ENCODE results near the gene LONP2. TPM values are rescaled to one million over a fixed set of nuclear protein-coding genes. Genes with fewer than 3 reads are reported as not detected.
A peak's percentile ranks its signal among the peaks of the same experiment; 100 is the strongest.

Gene LONP2, protein sequence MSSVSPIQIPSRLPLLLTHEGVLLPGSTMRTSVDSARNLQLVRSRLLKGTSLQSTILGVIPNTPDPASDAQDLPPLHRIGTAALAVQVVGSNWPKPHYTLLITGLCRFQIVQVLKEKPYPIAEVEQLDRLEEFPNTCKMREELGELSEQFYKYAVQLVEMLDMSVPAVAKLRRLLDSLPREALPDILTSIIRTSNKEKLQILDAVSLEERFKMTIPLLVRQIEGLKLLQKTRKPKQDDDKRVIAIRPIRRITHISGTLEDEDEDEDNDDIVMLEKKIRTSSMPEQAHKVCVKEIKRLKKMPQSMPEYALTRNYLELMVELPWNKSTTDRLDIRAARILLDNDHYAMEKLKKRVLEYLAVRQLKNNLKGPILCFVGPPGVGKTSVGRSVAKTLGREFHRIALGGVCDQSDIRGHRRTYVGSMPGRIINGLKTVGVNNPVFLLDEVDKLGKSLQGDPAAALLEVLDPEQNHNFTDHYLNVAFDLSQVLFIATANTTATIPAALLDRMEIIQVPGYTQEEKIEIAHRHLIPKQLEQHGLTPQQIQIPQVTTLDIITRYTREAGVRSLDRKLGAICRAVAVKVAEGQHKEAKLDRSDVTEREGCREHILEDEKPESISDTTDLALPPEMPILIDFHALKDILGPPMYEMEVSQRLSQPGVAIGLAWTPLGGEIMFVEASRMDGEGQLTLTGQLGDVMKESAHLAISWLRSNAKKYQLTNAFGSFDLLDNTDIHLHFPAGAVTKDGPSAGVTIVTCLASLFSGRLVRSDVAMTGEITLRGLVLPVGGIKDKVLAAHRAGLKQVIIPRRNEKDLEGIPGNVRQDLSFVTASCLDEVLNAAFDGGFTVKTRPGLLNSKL
- total RNA-seq, result 80.4 to 85.2 TPM (median 84.8 TPM) in 3 replicates

DNA sequence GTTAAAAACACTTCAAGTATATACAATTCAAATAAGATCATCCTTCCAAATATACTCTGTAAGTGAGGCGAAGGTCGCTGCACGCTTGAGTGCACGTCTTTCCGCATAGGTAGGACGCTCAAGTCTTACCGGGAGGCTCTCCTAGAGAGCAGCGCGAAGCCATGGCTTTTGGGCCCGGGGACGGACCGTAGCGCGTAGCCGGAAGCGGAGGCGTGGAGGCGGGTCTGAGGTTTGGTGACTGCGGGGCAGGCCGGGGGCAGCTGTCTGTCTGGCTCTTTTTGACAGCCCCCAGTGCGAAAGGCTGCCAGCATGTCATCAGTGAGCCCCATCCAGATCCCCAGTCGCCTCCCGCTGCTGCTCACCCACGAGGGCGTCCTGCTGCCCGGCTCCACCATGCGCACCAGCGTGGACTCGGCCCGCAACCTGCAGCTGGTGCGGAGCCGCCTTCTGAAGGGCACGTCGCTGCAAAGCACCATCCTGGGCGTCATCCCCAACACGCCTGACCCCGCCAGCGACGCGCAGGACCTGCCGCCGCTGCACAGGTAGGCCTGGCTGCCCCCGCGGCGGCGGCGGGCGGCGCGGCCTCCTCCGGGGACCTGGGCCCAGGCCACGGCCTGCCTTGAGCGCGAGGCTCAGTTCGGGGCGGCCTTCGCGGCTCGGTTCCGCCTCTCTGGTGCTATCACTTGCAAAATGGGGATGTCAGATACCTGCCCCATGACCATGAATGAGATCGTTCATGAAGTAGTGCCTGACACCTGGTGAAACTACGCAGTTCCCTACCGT, at the start of gene LONP2:
LONP2 (plus strand) TSS at position 221 of the 783 bp plus-strand sequence; CDS start at position 310, 89 bp downstream.
- Mint-ChIP-seq H3K4me1 (peaks cover 21% of the 10 kb centered on the region), H3K36me3 (no peaks in the 10 kb centered on the region), H3K27me3 (ENCODE audit: low read depth) (no peaks in the 10 kb centered on the region), H3K4me3 (peak within 1 kb of the TSS; percentile 89), H3K9me3 (peaks cover 12% of the 10 kb centered on the region), H3K27ac (peak within 1 kb of the TSS; percentile 92)
- peak; percentile 40 to 83 for DNase-seq (ENCODE audit: low spot score in 2 of 2, unreplicated experiment in 2 of 2)
- TF ChIP-seq CTCF (IDR thresholded peaks at IDR 0.05; ENCODE audit: unreplicated experiment), result no peak

DNA sequence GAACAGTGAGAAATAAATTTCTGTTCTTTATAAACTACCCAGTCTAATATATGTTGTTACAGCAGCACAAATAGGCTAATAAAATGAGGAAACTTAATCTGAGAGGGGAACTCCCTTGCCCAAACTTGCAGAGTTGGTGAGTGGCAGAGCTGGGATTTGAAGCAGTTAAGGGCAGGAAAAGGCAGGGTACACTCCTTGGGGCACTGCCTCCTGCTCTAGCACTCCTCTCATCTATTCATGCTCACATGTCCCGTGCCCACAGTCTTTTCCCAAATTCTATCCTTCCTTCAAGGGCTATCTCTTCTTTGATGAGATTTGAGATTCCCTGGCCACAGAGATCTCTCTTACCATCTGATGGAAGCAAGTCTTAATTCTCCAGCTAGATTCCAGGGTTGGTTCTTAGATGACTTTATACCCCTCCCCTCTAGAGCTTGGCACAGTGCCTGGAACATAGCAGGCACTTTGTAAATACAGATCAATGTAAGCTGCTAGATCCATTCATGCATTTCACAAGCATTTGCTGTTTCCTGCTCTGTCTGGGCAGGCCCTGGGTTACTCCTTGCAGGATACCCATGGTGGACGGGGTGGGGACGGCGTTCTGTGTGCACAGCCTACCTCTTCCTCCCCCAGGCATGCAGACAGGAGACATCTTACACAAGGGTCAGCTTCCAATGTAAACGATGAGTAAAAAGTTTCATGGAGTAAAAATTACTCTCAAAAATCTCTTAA, 49.1 kb upstream of the LONP2 start:
- no peaks in the 10 kb centered on the region for H3K36me3 Mint-ChIP-seq
- no peak overlapping the region for H3K27ac Mint-ChIP-seq
- no peak for DNase-seq (ENCODE audit: low spot score in 2 of 2, unreplicated experiment in 2 of 2)
- H3K27me3 Mint-ChIP-seq (ENCODE audit: low read depth), result peaks cover 4% of the 10 kb centered on the region
- TF ChIP-seq CTCF (IDR thresholded peaks at IDR 0.05; ENCODE audit: unreplicated experiment), result no peak
- H3K4me1 Mint-ChIP-seq, result peaks cover 6% of the 10 kb centered on the region
- H3K9me3 Mint-ChIP-seq, result peaks cover 9% of the 10 kb centered on the region
- H3K4me3 Mint-ChIP-seq, result no peak overlapping the region

DNA sequence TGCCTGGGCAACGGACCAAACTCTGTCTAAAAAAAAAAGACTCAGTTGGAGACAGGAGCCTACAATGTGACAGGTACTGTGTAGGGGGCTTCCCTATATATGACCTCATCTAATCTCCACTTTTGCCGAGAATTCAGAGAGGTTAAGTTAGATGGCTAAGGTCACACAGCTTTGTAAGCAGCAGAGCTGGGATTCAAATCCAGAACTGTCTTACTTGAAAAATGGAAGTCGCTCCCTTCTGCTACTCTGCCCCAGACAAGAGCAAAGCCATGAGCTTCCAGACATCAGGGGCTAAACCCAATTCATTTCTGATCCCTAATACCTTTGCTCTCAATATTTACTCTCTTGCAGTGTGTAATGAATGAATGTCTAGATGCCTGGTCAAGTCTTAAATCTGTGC, 46.8 kb upstream of the LONP2 start:
- H3K36me3 Mint-ChIP-seq, result no peaks in the 10 kb centered on the region
- no peaks in the 10 kb centered on the region for H3K27me3 Mint-ChIP-seq (ENCODE audit: low read depth)
- peaks cover 9% of the 10 kb centered on the region for H3K9me3 Mint-ChIP-seq

GRCh38 chr16:48201515-48202201, 42.4 kb upstream of the LONP2 start:
- peaks cover 9% of the 10 kb centered on the region for H3K9me3 Mint-ChIP-seq
- no peak for TF ChIP-seq CTCF (IDR thresholded peaks at IDR 0.05; ENCODE audit: unreplicated experiment)
- H3K4me1 Mint-ChIP-seq, result no peaks in the 10 kb centered on the region
- no peak overlapping the region for H3K27ac Mint-ChIP-seq
- peaks cover 4% of the 10 kb centered on the region for H3K27me3 Mint-ChIP-seq (ENCODE audit: low read depth)
- no peaks in the 10 kb centered on the region for H3K36me3 Mint-ChIP-seq
- no peak for DNase-seq (ENCODE audit: low spot score in 2 of 2, unreplicated experiment in 2 of 2)
- H3K4me3 Mint-ChIP-seq, result no peak overlapping the region

More for the DNA sequence above, 46.8 kb upstream of the LONP2 start:
- Mint-ChIP-seq H3K4me1 (peaks cover 6% of the 10 kb centered on the region), H3K4me3 (no peak overlapping the region), H3K27ac (no peak overlapping the region)
- TF ChIP-seq CTCF (IDR thresholded peaks at IDR 0.05; ENCODE audit: unreplicated experiment), result no peak
- DNase-seq (ENCODE audit: low spot score in 2 of 2, unreplicated experiment in 2 of 2), result no peak

Data from mesothelial cell of epicardium (in vitro differentiated cells).